Measurements from ENCODE around the gene CTNND2.

Gene CTNND2

GRCh38 chr5:11411621-11412020 is 492.6 kb downstream of the CTNND2 start:
- Histone ChIP-seq H3K4me1 (ENCODE audit: control insufficient read depth, insufficient read depth, low read length) (no peaks in the 10 kb centered on the region), H3K36me3 (ENCODE audit: control insufficient read depth in 2 of 2, insufficient read depth in 1 of 2, low read length in 2 of 2) (no peaks in the 10 kb centered on the region), H3K4me3 (ENCODE audit: low read depth, low read length) (no peak overlapping the region), H3K9me3 (ENCODE audit: control insufficient read depth, insufficient read depth, low read depth, low read length) (no peaks in the 10 kb centered on the region), H3K27ac (ENCODE audit: extremely low read depth, low read depth, low read length) (no peak overlapping the region)
- CTCF ChIA-PET, result no interaction called here
- POLR2A ChIA-PET, result no interaction called here
- TF ChIP-seq ZFHX2 (tag by site-specific recombination; conservative IDR thresholded peaks at IDR 0.05) (no peak), ZFP69B (tag by site-specific recombination; IDR thresholded peaks at IDR 0.05) (no peak), ZNF2 (tag by site-specific recombination; IDR thresholded peaks at IDR 0.05) (no peak)

GRCh38 chr5:11407556-11408145 is 496.6 kb downstream of the CTNND2 start:
- CTCF ChIA-PET, result no interaction called here
- no peaks in the 10 kb centered on the region for H3K4me1 ChIP-seq (ENCODE audit: control insufficient read depth, insufficient read depth, low read length)
- no peak overlapping the region for H3K27ac ChIP-seq (ENCODE audit: extremely low read depth, low read depth, low read length)
- TF ChIP-seq WT1 (tag by site-specific recombination; IDR thresholded peaks at IDR 0.05) (no peak), ZNF792 (tag by site-specific recombination; IDR thresholded peaks at IDR 0.05) (no peak), ZNF664 (tag by site-specific recombination; IDR thresholded peaks at IDR 0.05) (no peak), ZNF202 (tag by site-specific recombination; IDR thresholded peaks at IDR 0.05; ENCODE audit: borderline replicate concordance) (no peak), ZXDB (tag by site-specific recombination; IDR thresholded peaks at IDR 0.05) (no peak), AEBP2 (tag by site-specific recombination; IDR thresholded peaks at IDR 0.05; ENCODE audit: borderline replicate concordance) (no peak), SALL2 (tag by site-specific recombination; IDR thresholded peaks at IDR 0.05; ENCODE audit: borderline replicate concordance) (no peak), ZNF175 (tag by site-specific recombination; IDR thresholded peaks at IDR 0.05) (no peak), MYNN (tag by site-specific recombination; IDR thresholded peaks at IDR 0.05; ENCODE audit: borderline replicate concordance) (no peak), RBAK (tag by site-specific recombination; IDR thresholded peaks at IDR 0.05) (no peak), SCRT1 (tag by site-specific recombination; IDR thresholded peaks at IDR 0.05; ENCODE audit: borderline replicate concordance) (no peak), GFI1B (tag by site-specific recombination; IDR thresholded peaks at IDR 0.05) (no peak), ZNF692 (tag by site-specific recombination; IDR thresholded peaks at IDR 0.05) (no peak), ZNF16 (tag by site-specific recombination; IDR thresholded peaks at IDR 0.05; ENCODE audit: low read depth) (no peak), PRDM2 (tag by site-specific recombination; IDR thresholded peaks at IDR 0.05; ENCODE audit: borderline replicate concordance) (no peak), ZNF138 (tag by site-specific recombination; IDR thresholded peaks at IDR 0.05; ENCODE audit: borderline replicate concordance) (no peak), ZNF146 (tag by site-specific recombination; IDR thresholded peaks at IDR 0.05) (no peak), ZNF366 (tag by site-specific recombination; conservative IDR thresholded peaks at IDR 0.05) (no peak)
- POLR2A ChIA-PET, result no interaction called here
- H3K9me3 ChIP-seq (ENCODE audit: control insufficient read depth, insufficient read depth, low read depth, low read length), result no peaks in the 10 kb centered on the region
- no peaks in the 10 kb centered on the region for H3K36me3 ChIP-seq (ENCODE audit: control insufficient read depth in 2 of 2, insufficient read depth in 1 of 2, low read length in 2 of 2)
- no peak overlapping the region for H3K4me3 ChIP-seq (ENCODE audit: low read depth, low read length)
